Cardiac fibroblast (primary cell): ENCODE measurements around the gene SCN10A.

Source experiments
- DNase-seq, 2 donors: peaks; one replicate each; pipeline versions ENCODE4 v3.0.0 to v3.0.0-alpha.2; 2010; ENCODE audit warnings: low read depth in 2 of 2
- H3K4me3 ChIP-seq, 2 donors: replicated peaks in 1 of 2; 1 replicate in 1 of 2; 2 replicates in 1 of 2; pipeline ENCODE4 v1.5.1; 2011; ENCODE audit warnings: low read depth in 2 of 2, low read length in 2 of 2, mild to moderate bottlenecking in 2 of 2, moderate library complexity in 1 of 2
- TF ChIP-seq, protein P1 (sequence below): IDR thresholded peaks from one replicate; pipeline ENCODE4 v1.5.1; 2011; ENCODE audit warnings: low read depth, mild to moderate bottlenecking, low read length, inconsistent platforms

SCN10A gene

GRCh38 chr3:38739396-38739689 is 76.7 kb downstream of the SCN10A start:
- peak in 1 of 2 donors; percentile 12 for DNase-seq
- TF ChIP-seq, protein P1, sequence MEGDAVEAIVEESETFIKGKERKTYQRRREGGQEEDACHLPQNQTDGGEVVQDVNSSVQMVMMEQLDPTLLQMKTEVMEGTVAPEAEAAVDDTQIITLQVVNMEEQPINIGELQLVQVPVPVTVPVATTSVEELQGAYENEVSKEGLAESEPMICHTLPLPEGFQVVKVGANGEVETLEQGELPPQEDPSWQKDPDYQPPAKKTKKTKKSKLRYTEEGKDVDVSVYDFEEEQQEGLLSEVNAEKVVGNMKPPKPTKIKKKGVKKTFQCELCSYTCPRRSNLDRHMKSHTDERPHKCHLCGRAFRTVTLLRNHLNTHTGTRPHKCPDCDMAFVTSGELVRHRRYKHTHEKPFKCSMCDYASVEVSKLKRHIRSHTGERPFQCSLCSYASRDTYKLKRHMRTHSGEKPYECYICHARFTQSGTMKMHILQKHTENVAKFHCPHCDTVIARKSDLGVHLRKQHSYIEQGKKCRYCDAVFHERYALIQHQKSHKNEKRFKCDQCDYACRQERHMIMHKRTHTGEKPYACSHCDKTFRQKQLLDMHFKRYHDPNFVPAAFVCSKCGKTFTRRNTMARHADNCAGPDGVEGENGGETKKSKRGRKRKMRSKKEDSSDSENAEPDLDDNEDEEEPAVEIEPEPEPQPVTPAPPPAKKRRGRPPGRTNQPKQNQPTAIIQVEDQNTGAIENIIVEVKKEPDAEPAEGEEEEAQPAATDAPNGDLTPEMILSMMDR: no peak
- no peak overlapping the region for H3K4me3 ChIP-seq

- DNase-seq: peak; percentile 52 to 63
- TF ChIP-seq, protein P1: peak; percentile 87
- H3K4me3 ChIP-seq: no peak overlapping the region
Observed at GRCh38 chr3:38738630-38739395, 77.2 kb downstream of the SCN10A start.

DNA sequence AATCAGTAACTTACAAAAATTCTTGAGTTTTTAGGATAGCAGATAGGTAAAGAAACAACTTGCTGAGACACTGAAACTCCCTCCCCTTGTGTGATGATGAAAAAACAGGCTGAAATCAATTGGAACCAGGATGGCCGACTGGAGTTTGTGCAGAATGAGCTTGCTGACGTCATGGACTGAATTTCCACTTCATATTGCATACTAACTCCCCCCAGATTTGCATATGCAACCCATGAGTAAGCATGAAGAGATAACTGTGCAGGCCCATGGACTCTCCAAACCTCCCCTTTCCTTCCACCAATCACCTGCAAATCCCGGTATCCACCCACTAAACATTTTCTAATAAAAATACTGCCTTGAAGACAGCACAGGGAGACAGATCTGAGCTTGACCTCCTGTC is 84.5 kb downstream of the SCN10A start:
- no peak overlapping the region for H3K4me3 ChIP-seq
- peak; percentile 16 to 31 for DNase-seq
- TF ChIP-seq, protein P1: no peak

DNA sequence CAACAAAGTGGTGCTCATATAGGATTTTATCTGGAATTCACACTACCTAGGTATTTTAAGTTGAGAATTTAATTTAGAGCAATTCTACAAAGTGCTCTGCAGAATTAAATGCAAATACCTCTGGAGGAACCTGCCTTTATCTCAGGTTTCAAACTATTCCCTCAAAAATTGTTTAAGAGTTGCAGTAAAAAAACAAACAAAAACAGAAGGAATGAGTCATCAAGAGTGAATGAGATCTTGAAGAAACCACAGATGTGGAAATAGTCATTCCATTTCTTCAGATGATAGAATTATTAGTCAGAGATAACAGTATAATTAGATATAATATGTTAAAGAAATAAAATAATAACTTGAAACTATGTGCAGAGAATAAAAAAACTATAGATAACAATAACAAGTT is 85.7 kb downstream of the SCN10A start:
- H3K4me3 ChIP-seq: no peak overlapping the region
- peak; percentile 33 to 76 for DNase-seq
- TF ChIP-seq, protein P1: no peak

GRCh38 chr3:38728008-38728407 is 88.0 kb downstream of the SCN10A start:
- TF ChIP-seq, protein P1: no peak
- no peak overlapping the region for H3K4me3 ChIP-seq
- DNase-seq: no peak

DNA sequence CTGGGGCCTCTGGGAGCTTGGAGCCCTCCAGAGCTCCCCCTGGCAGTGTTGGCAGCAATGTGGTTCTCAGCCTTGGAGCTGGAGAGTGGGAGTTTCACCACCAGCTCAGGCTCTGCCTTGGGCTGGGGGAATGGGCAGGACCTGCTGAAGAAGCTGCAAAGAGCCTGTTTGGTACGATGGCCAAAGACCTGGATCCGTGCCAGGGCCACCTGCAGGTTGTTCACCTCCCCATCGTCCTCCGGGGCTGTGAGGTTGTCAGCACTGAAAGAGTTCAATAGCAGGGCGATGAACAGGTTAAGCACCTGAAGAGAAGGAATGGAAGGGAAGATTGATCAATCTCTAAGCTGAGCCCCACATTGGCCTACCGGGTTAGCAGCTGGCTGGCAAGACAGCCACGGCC is 89.3 kb downstream of the SCN10A start:
- TF ChIP-seq, protein P1: no peak
- DNase-seq: no peak
- no peak overlapping the region for H3K4me3 ChIP-seq
